HFFc6 (cell line): Measurements from ENCODE around the gene ALX4. TPM values are rescaled to one million over a fixed set of nuclear protein-coding genes. Genes with fewer than 3 reads are reported as not detected.

Experiments used
- DNase-seq: peaks from one replicate; pipeline ENCODE4 v3.0.0-alpha.2; 2018
- H3K27ac Mint-ChIP-seq: 2 replicates; pipeline ENCODE4 v1.8.0; 2020; ENCODE audit warnings: mild to moderate bottlenecking, mixed read lengths
- H3K27me3 Mint-ChIP-seq: 2 replicates; pipeline ENCODE4 v1.8.0; 2021; ENCODE audit warnings: mild to moderate bottlenecking, moderate library complexity, mixed read lengths; ENCODE audit not compliant: insufficient read depth
- H3K36me3 Mint-ChIP-seq: 2 replicates; pipeline ENCODE4 v1.8.0; 2021; ENCODE audit warnings: low read depth, mixed read lengths
- H3K4me1 Mint-ChIP-seq: 2 replicates; pipeline ENCODE4 v1.8.0; 2020; ENCODE audit warnings: low read depth, mixed read lengths
- H3K4me3 Mint-ChIP-seq: 2 replicates; pipeline ENCODE4 v1.8.0; 2020; ENCODE audit warnings: mild to moderate bottlenecking, moderate library complexity, mixed read lengths
- H3K9me3 Mint-ChIP-seq: 2 replicates; pipeline ENCODE4 v1.8.0; 2020; ENCODE audit warnings: mild to moderate bottlenecking, mixed read lengths
- total RNA-seq, 6 experiments: library from RNA; stranded (reverse); fragmentation: NEBNext Ultra II Directional; extraction: Animal tissue kit (Norgen Biotek cat#: 25700); gene quantifications; 2 replicates in 1 of 6; 3 replicates in 5 of 6; pipeline ENCODE4 v1.2.3, GENCODE V29; 2021
- TF ChIP-seq, protein P1 (sequence below): fragments of 200-600 bp; sonication (generic); IDR thresholded peaks from 2 replicates; pipeline ENCODE4 v1.5.0; 2021; ENCODE audit warnings: antibody characterized with exemption, mild to moderate bottlenecking

Gene ALX4
- total RNA-seq, 6 experiments from 2014 or later = 0.02 to 0.13 (median 0.06) TPM

DNA sequence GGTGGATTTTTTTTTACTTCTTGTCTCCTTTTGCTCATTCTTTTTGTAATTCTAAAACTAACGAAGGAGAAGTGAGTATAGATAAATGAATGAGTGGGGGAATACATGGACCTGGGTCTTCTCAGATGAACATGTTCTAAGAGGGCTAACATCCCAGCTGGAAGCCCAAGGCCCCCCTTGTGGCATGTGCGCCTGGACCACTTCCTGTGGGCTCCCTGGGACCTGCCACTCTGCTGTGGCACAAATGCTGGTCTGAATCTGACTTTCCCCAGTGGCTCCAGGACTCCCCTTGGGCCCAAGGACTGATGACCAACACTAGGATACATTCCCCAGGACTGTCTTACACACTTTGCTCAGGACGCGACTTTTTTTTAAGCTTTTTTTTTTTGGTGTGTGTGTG is 32.7 kb upstream of the ALX4 start:
- Mint-ChIP-seq H3K9me3 (no peaks in the 10 kb centered on the region), H3K36me3 (no peaks in the 10 kb centered on the region), H3K4me1 (no peaks in the 10 kb centered on the region), H3K4me3 (no peak overlapping the region), H3K27me3 (peaks cover 60% of the 10 kb centered on the region), H3K27ac (no peak overlapping the region)
- TF ChIP-seq, protein P1, sequence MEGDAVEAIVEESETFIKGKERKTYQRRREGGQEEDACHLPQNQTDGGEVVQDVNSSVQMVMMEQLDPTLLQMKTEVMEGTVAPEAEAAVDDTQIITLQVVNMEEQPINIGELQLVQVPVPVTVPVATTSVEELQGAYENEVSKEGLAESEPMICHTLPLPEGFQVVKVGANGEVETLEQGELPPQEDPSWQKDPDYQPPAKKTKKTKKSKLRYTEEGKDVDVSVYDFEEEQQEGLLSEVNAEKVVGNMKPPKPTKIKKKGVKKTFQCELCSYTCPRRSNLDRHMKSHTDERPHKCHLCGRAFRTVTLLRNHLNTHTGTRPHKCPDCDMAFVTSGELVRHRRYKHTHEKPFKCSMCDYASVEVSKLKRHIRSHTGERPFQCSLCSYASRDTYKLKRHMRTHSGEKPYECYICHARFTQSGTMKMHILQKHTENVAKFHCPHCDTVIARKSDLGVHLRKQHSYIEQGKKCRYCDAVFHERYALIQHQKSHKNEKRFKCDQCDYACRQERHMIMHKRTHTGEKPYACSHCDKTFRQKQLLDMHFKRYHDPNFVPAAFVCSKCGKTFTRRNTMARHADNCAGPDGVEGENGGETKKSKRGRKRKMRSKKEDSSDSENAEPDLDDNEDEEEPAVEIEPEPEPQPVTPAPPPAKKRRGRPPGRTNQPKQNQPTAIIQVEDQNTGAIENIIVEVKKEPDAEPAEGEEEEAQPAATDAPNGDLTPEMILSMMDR = no peak
- no peak for DNase-seq

DNA sequence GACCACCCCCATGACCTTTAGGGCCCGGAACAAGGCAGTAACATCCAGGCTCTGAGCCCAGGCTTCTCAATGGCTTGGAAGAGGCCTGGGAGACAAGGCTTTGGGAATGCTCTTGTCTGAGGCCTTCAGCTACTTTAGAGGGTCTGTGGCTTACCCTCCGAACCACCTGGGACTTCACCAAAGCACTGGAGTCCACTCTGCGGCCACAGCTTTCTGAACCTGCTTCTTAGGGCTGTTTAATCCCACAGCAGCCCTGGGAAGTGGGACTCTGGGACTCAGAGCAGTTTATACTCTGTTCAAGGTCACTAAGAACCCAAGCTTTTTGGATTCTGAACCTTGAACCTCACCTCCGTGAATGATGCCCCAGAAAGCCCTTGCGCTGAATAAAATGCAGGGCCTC is 30.7 kb upstream of the ALX4 start:
- Mint-ChIP-seq H3K36me3 (no peaks in the 10 kb centered on the region), H3K27me3 (peaks cover 65% of the 10 kb centered on the region), H3K4me3 (no peak overlapping the region), H3K4me1 (no peaks in the 10 kb centered on the region), H3K27ac (no peak overlapping the region), H3K9me3 (no peaks in the 10 kb centered on the region)
- TF ChIP-seq, protein P1 = no peak
- DNase-seq = no peak

DNA sequence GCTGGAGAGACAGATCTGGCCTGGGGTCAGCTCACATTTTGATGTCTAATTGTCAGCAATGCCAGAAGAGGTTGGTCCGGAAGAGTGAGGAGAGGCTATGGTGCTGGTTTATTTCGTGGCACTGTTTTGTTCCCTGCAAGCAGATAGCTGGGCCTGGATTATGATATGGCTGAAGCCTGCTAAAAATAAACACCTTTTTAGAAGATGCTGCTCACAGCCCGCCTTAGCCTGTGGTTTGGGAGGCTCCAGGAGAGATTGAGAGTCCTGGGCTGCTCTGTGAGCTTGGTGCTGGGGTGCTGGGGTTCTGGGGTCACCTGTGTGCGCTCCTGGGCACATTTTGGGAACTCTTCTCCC is 29.6 kb upstream of the ALX4 start:
- H3K36me3 Mint-ChIP-seq = no peaks in the 10 kb centered on the region
- H3K27me3 Mint-ChIP-seq = peaks cover 64% of the 10 kb centered on the region
- TF ChIP-seq, protein P1 = no peak
- H3K4me1 Mint-ChIP-seq = no peaks in the 10 kb centered on the region
- H3K9me3 Mint-ChIP-seq = no peaks in the 10 kb centered on the region
- H3K27ac Mint-ChIP-seq = no peak overlapping the region
- no peak for DNase-seq
- H3K4me3 Mint-ChIP-seq = no peak overlapping the region

DNA sequence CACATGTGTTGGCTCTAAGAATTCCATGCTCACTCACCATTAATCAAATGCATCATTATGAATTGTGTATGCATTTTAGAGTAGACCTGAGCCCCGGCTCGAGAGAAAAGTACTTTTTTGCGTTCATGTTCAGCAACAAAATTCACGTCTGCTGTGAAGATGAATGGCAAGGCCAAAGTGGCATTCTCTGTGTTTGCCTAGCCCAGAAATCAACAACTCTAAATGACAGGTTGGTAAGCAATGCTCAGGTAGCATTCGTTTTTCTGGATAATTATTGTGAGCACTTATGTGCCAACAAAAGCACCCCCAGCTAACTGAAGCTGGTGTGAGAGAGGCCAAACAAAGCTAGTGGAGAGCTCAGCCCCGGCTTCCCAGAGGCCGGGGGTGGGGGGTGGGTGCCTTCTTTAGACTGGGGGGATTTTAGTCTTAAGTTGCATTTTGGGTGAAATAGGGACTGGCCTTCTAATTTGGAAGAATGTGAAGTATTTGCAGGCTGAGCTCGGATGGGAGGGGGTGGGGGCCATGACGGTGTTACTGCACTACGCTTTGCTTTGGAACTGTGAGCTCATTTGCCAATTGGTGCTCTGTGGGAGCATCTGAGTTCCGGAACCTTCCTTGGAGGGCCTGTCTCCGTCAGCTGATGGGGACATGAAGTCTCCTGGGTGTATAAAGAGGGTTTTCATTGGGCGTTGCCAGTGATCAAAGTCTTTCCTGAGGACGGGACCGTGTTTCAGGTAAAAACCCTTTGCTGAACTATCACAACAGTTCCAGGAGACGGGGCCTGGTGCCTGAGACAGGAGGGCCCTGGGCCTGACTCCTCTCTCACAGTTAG is 29.0 kb upstream of the ALX4 start:
- TF ChIP-seq, protein P1 = no peak
- Mint-ChIP-seq H3K27ac (no peak overlapping the region), H3K4me3 (no peak overlapping the region), H3K9me3 (no peaks in the 10 kb centered on the region), H3K27me3 (peaks cover 67% of the 10 kb centered on the region), H3K36me3 (no peaks in the 10 kb centered on the region), H3K4me1 (no peaks in the 10 kb centered on the region)
- DNase-seq = no peak

DNA sequence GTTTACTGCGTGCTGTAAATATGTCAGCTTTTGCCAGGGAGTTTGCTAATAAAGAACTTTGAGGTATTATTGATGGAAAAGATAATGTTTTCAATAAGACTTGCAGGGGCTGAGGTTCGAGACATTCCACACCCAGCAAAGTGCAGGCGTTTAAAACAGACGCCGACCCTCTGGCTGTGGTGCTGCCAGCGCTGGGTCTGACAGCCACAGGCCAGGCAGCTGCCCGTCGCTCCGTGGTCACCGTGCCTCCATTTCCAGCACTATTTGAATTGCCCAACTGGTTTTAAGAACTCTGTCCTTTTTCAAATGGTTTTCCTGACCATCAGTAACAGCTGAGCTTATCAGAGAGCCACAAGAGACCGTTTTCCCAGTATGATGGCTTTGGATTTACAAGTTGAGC is 28.1 kb upstream of the ALX4 start:
- Mint-ChIP-seq H3K27me3 (peaks cover 62% of the 10 kb centered on the region), H3K36me3 (no peaks in the 10 kb centered on the region), H3K4me1 (no peaks in the 10 kb centered on the region), H3K9me3 (no peaks in the 10 kb centered on the region), H3K27ac (no peak overlapping the region), H3K4me3 (no peak overlapping the region)
- TF ChIP-seq, protein P1 = no peak
- no peak for DNase-seq
